Activated naive CD8-positive, alpha-beta T cell (primary cell): Measurements from ENCODE around the gene CREBBP.
"Not testable (repeated sequence)": the region's sequence is repeated elsewhere in the genome, so short reads cannot be mapped to it uniquely, and the experiment has no call there.

Experiments
- H3K27ac Mint-ChIP-seq: one replicate; pipeline ENCODE4 v1.8.0; 2021; ENCODE audit warnings: mixed read lengths
- H3K27me3 Mint-ChIP-seq: one replicate; pipeline ENCODE4 v1.8.0; 2021; ENCODE audit warnings: mixed read lengths
- H3K36me3 Mint-ChIP-seq: one replicate; pipeline ENCODE4 v1.8.0; 2021; ENCODE audit warnings: mixed read lengths
- H3K4me1 Mint-ChIP-seq: one replicate; pipeline ENCODE4 v1.8.0; 2021; ENCODE audit warnings: low read depth, mixed read lengths
- H3K4me3 Mint-ChIP-seq: one replicate; pipeline ENCODE4 v1.8.0; 2021; ENCODE audit warnings: mild to moderate bottlenecking, mixed read lengths
- H3K9me3 Mint-ChIP-seq: one replicate; pipeline ENCODE4 v1.8.0; 2021; ENCODE audit warnings: low read depth, mixed read lengths

Gene CREBBP

DNA sequence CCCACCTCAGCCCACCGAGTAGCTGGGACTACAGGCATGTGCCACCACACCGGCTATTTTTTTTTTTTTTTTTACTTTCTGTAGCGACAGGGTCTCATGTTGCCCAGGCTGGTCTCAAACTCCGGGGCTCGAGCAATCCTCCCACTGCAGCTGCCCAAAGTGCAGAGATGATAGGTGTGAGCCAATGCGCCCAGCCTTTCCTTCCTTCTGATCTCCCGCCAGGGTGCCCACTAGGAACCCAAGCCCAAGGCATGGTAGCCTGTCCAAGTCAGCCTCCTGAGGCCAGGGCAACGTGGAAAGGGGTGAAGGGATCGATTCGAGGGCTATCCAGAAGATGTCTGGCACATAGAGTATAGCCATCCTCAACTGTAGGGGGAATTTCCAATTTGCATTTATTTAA is 9.6 kb upstream of the CREBBP start:
- H3K27ac Mint-ChIP-seq: no peak overlapping the region
- H3K27me3 Mint-ChIP-seq: peaks cover 12% of the 10 kb centered on the region

GRCh38 chr16:3889059-3889458 is 8.5 kb upstream of the CREBBP start:
- Mint-ChIP-seq H3K27ac (no peak overlapping the region), H3K9me3 (no peaks in the 10 kb centered on the region), H3K36me3 (no peaks in the 10 kb centered on the region), H3K4me3 (no peak overlapping the region), H3K4me1 (no peaks in the 10 kb centered on the region), H3K27me3 (peaks cover 12% of the 10 kb centered on the region)

More for the DNA sequence above, 9.6 kb upstream of the CREBBP start:
- Mint-ChIP-seq H3K4me1 (no peaks in the 10 kb centered on the region), H3K4me3 (no peak overlapping the region), H3K9me3 (no peaks in the 10 kb centered on the region), H3K36me3 (peaks cover 2% of the 10 kb centered on the region)

DNA sequence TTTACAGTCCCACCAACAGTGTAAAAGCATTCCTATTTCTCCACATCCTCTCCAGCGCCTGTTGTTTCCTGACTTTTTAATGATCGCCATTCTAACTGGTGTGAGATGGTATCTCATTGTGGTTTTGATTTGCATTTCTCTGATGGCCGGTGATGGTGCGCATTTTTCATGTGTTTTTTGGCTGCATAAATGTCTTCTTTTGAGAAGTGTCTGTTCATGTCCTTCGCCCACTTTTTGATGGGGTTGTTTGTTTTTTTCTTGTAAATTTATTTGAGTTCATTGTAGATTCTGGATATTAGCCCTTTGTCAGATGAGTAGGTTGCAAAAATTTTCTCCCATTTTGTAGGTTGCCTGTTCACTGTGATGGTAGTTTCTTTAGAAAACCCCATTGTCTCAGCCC is 5.5 kb upstream of the CREBBP start:
- H3K27ac Mint-ChIP-seq: not testable (repeated sequence)

DNA sequence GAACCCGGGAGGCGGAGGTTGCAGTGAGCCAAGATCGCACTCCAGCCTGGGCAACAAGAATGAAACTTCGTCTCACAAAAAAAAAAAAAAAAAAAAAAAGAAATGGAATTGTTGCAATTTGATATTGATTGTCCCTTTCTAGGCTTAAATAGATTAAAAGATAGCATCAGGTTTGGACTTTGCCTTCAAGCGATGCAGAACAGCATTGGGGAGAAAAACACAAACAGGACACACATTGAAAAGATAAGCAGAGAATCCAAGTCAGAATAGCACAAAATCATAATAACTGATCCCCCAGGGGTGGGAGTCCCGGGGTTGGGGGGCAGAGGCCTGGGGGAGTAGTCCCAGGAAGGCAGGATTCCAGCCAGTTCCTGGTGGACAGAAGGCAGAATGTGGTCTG is 3.9 kb upstream of the CREBBP start:
- no peaks in the 10 kb centered on the region for H3K36me3 Mint-ChIP-seq
- peaks cover 6% of the 10 kb centered on the region for H3K4me1 Mint-ChIP-seq
- H3K4me3 Mint-ChIP-seq: no peak overlapping the region
- H3K27ac Mint-ChIP-seq: no peak overlapping the region
- peaks cover 1% of the 10 kb centered on the region for H3K27me3 Mint-ChIP-seq
- no peaks in the 10 kb centered on the region for H3K9me3 Mint-ChIP-seq

More for the DNA sequence above, 5.5 kb upstream of the CREBBP start:
- not testable (repeated sequence) for H3K36me3 Mint-ChIP-seq, H3K27me3 Mint-ChIP-seq, H3K4me3 Mint-ChIP-seq, H3K4me1 Mint-ChIP-seq, H3K9me3 Mint-ChIP-seq

- peak overlapping the region; percentile 62 for H3K4me3 Mint-ChIP-seq
- no peaks in the 10 kb centered on the region for H3K9me3 Mint-ChIP-seq
- peak overlapping the region; percentile 42 for H3K27ac Mint-ChIP-seq
- H3K27me3 Mint-ChIP-seq: peaks cover 1% of the 10 kb centered on the region
- H3K36me3 Mint-ChIP-seq: peaks cover 3% of the 10 kb centered on the region
- H3K4me1 Mint-ChIP-seq: peaks cover 22% of the 10 kb centered on the region
Measured at GRCh38 chr16:3882531-3882930, 2.0 kb upstream of the CREBBP start.

GRCh38 chr16:3881499-3881990 is 1.0 kb upstream of the CREBBP start:
- Mint-ChIP-seq H3K9me3 (no peaks in the 10 kb centered on the region), H3K27me3 (peaks cover 1% of the 10 kb centered on the region), H3K36me3 (peaks cover 3% of the 10 kb centered on the region), H3K4me1 (peaks cover 32% of the 10 kb centered on the region), H3K27ac (peak overlapping the region; percentile 64), H3K4me3 (peak overlapping the region; percentile 62)

GRCh38 chr16:3879887-3880564 is 487 bp downstream of the CREBBP start:
- Mint-ChIP-seq H3K4me1 (peaks cover 44% of the 10 kb centered on the region), H3K27me3 (peaks cover 1% of the 10 kb centered on the region), H3K4me3 (no peak overlapping the region), H3K27ac (no peak overlapping the region), H3K9me3 (no peaks in the 10 kb centered on the region), H3K36me3 (peaks cover 3% of the 10 kb centered on the region)

GRCh38 chr16:3879258-3879886 is 1.1 kb downstream of the CREBBP start:
- Mint-ChIP-seq H3K27me3 (peaks cover under 1% of the 10 kb centered on the region), H3K4me3 (peak overlapping the region; percentile 93), H3K4me1 (peaks cover 51% of the 10 kb centered on the region), H3K27ac (peak overlapping the region; percentile 86), H3K9me3 (no peaks in the 10 kb centered on the region), H3K36me3 (peaks cover 3% of the 10 kb centered on the region)

DNA sequence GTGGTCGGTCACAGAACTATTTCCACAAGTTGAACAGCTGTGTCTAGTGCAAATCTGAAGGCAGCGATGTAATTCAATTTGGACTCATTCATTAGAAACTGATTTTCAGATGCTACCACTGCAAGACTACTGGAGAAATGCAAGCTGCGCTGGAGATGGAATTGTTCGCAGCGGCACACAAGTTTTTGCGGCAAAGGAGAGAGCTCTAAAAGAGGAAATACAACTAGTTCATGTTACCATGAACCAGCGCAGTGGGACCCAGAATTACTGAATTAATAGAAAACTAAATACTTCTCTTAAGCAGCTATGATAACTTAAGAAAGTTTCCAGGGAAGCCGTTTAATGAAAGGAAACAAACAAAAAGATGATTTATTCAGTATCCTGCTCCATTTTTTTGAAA is 1.9 kb downstream of the CREBBP start:
- H3K27me3 Mint-ChIP-seq: no peaks in the 10 kb centered on the region
- H3K36me3 Mint-ChIP-seq: peaks cover 3% of the 10 kb centered on the region
- no peaks in the 10 kb centered on the region for H3K9me3 Mint-ChIP-seq
- peaks cover 58% of the 10 kb centered on the region for H3K4me1 Mint-ChIP-seq
- H3K27ac Mint-ChIP-seq: peak overlapping the region; percentile 86
- peak overlapping the region; percentile 93 for H3K4me3 Mint-ChIP-seq

DNA sequence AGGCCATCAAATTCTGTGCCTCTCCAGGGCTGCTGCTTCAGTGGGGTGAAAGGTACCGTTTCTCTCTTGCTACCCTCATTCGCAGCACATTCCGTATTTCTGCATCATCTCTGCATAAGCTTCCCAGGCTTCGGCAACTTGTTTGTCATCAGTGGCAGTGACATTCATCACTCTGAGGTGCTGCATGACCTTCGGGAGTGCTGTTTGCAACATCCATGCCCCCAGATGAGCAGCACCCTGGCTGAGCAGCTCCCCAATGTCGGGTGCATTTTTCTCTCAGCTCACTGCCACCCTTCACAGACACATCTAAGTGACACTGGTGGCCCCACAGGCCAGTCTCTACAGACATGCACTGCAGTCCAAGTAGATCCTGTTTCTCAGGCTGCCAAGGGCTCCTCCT is 3.8 kb downstream of the CREBBP start:
- Mint-ChIP-seq H3K27ac (peak overlapping the region; percentile 52), H3K4me1 (peaks cover 73% of the 10 kb centered on the region), H3K27me3 (no peaks in the 10 kb centered on the region), H3K36me3 (peaks cover 3% of the 10 kb centered on the region), H3K4me3 (peak overlapping the region; percentile 93), H3K9me3 (no peaks in the 10 kb centered on the region)

DNA sequence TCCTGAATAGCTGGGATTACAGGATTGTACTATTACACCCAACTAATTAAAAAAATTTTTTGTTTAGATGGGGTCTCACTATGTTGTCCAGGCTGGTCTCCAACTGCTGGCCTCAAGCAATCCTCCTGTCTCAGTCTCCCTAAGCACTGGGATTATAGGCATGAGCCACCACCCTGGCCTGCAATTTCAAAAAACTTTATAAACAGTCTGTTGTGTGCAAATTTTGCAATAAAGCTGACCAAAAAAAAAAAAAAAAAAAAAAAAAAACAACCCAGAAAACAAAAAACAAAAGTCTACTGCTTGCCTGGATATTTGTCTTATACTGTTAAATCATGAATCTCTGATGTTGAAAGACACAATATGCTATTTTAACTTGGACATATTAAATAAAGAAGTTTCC is 4.4 kb downstream of the CREBBP start:
- peaks cover 77% of the 10 kb centered on the region for H3K4me1 Mint-ChIP-seq
- no peak overlapping the region for H3K27ac Mint-ChIP-seq
- peak overlapping the region; percentile 93 for H3K4me3 Mint-ChIP-seq
- H3K36me3 Mint-ChIP-seq: peaks cover 3% of the 10 kb centered on the region
- no peaks in the 10 kb centered on the region for H3K27me3 Mint-ChIP-seq
- no peaks in the 10 kb centered on the region for H3K9me3 Mint-ChIP-seq

DNA sequence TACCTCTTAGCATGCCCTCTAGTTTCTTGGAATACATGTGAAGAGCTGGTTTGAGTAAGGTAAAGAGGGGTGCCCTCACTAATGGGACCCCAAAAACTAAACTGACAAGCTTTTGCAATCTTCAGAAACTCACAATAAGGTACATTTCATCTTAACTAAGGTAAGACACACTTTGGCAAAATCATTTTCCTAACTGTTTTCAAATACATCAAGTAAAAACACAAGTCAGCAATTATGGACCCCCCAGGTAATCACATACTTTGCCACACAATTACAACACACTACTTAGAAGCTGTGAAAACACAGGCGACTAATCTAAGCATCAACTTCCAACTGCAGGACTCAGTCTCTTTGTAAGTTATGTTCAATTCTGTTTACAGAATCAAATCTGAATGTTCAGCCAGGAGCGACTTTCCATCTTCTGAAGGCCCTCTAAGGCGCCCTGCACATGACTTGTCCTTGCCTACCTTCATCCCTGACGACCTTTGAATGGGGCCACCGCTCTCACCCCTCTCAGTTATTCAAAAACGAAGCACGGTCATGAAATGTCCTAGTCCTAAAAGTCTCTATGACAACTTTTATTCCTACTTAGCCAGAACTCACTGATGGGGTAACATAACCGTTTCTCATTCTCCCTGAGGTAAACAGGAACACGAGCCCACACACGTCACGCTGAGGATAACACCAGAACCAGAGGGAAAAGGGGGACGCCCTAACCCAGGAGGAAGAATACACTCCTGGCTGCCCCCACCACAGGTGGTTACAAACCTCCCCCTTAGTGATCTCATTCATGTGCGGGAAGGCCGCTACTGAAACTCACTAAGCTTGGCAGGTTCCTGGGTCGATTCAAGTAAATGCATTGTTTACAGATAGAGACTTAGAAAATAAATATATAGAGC is 5.5 kb downstream of the CREBBP start:
- Mint-ChIP-seq H3K27ac (peak overlapping the region; percentile 36), H3K9me3 (no peaks in the 10 kb centered on the region)

GRCh38 chr16:3874242-3874641 is 6.3 kb downstream of the CREBBP start:
- peak overlapping the region; percentile 5 for H3K4me3 Mint-ChIP-seq
- H3K4me1 Mint-ChIP-seq: peaks cover 97% of the 10 kb centered on the region

More for the DNA sequence above, 5.5 kb downstream of the CREBBP start:
- no peaks in the 10 kb centered on the region for H3K27me3 Mint-ChIP-seq
- peak overlapping the region; percentile 66 for H3K4me3 Mint-ChIP-seq
- peaks cover 89% of the 10 kb centered on the region for H3K4me1 Mint-ChIP-seq
- peaks cover 3% of the 10 kb centered on the region for H3K36me3 Mint-ChIP-seq

DNA sequence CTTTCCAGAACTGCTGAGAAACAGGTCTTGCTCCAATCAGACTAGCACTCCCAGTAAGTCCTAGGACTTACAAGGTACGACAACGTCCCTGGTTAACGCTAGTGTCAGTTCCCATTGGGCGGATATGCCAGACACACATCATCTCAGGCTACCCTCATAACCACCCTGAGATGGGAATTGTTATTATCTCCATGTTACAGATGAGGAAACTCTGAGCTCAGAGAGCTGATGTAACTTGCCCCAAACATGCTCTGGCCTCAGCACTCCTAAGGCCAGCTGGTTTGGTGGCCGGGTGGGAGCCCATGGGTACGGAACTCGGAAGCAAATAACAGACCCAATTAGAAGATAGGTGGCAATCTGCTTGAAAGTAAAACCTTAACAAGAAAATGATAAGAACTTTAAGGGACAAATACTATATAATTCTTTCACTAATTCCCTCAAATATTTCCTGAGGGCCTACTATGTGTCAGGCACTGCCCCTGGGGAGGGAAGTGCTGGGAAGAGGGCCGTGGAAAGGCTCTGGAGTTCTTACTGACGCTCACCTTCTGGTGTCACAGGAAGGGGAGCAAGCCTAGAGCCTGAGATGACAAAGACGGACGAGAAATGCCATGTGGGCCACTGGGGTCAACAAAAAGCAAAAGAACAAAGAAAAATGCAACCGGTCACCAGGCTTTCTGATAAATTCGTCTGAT is 6.9 kb downstream of the CREBBP start:
- Mint-ChIP-seq H3K4me3 (peak overlapping the region; percentile 60), H3K27me3 (no peaks in the 10 kb centered on the region), H3K27ac (peak overlapping the region; percentile 11), H3K36me3 (peaks cover 4% of the 10 kb centered on the region), H3K9me3 (no peaks in the 10 kb centered on the region), H3K4me1 (peaks cover 97% of the 10 kb centered on the region)

More at GRCh38 chr16:3874242-3874641, 6.3 kb downstream of the CREBBP start:
- H3K27me3 Mint-ChIP-seq: no peaks in the 10 kb centered on the region
- H3K36me3 Mint-ChIP-seq: peaks cover 4% of the 10 kb centered on the region
- no peaks in the 10 kb centered on the region for H3K9me3 Mint-ChIP-seq
- no peak overlapping the region for H3K27ac Mint-ChIP-seq
